HG03469 (cell line): Measurements from ENCODE around the gene RRAS.

ENCODE experiments used
- ATAC-seq: cut with Tn5 transposase; IDR thresholded peaks from one replicate; pipeline ENCODE4 v1.9.1; 2021; ENCODE audit warnings: mild to moderate bottlenecking, moderate library complexity, moderate number of reproducible peaks; ENCODE audit not compliant: unreplicated experiment

The RRAS gene

DNA sequence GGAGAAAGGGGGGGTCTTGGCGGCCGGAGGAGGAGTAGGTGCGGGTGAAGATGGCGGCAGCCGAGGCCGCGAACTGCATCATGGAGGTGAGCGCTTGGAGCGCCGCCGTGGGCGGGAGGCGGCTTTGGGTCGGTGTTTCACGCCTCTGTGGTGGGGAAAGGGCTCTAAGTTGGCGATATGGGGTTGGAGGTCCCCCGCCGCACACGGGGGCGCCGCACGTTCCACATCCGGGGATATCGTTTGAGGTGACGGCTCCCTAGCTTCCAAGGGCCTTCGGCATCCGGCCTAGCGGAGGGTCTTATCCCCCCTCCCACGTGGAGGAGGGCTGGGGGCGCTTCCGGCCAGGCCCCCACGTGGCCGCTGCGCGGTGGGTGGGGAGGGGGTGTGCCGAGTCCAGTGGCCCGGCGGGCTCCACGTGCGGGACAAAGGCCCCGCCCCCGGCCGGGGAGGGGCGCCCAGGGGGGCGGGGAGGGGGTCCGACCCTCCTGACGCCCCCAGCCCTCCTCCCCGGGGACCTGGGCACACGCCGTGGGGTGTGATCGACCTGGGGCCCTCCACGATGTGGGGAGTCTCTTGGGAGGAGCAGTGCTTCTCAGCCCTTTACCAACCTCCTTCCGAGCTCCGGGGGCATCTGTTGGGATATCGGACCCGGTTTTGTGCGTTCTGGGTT lies 37.4 kb upstream of the RRAS start, which contains the start of gene PRMT1:
Gene PRMT1, plus strand, starts transcription at position 41 of the 670 bp plus-strand sequence. Its CDS starts 10 bp downstream, at position 51.
- no peak for ATAC-seq

DNA sequence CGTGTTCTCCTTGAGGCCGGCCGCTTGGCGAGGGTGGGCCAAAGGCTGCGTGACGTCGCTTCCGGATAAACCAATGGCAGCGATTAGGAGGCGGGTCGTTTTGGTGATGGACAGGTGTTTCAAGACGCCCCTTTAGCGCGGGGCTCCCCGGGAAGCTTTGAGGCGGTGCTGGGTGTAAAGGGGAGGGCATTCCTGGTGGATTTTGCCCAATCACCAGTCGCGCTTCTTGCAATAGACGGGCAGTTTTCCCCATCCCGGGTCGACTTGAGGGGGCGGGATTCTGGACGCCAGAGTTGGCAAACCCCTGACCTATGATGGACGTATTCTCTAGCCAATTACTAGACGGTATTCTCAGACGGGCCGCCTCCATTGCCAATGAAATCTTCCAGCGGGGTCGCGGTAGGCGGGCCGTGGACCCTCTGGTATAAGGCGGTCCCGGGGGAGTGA lies 36.9 kb upstream of the RRAS start:
- no peak for ATAC-seq

DNA sequence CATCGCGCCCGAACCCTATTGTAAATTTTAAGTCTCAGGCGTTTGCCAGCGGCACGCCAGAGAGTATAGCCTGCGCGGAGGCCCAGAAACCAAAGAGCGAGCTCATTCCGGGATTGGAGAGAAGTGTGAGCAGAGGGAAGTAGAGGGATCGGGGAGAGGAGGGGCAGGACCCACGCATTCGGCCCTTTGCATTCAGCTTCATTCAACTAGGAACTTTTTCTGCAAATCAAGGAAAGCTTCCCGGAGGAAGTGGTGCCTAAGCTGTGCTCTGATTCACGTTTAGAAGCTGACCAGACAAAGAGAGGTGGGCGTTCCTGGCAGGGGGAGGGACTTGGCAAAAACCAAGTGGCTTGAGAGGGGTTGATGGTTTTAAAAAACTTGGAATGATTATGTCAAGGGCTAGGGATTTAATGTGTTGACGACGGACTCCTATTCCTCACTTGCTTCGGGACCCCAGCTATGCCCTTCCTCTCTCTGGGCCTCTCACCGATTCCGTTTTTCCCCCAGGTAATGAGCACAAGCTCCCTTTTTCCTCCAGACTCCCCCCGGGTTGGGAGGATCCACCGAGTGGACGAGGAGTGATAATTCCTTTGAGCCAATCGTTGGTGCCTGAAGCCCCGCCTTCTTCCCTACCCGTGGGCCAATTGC lies 36.3 kb upstream of the RRAS start:
- peak; percentile 45 for ATAC-seq

DNA sequence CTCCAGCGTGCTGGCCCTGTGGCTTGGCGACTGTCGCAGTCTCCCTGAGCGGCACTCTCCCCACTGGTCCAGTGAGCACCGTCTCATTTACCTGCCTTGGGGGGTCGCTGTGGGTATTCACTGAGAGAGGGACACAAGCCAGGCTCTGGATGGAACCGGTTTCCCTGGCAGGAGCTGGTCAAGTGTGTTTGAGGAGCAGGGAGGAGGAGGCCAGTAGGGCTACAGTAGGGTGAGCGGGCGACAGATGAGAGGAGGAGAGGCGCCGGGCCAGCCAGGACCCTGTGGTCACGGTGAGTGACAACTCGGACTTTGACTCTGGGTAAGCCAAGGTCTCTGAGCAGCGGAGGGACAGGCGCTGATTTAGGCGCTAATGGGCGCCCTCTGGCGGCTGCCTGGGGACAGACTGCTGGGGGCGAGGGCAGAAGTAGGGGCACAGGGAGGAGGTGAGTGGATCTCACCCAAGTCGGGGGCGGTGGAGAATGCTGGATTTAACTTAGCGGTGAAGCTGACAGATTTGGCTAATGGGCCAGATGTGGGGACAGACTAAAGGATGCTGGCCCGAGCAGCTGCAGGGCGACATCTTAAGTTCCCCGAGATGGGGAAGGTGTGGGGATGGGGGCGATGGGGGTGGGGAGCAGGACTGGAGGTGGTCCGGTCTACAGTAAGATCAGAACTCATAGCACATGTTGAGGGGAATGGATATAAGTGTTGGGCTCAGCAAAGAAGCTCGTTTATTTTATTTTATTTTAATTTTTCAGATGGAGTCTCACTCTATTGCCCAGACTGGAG lies 32.4 kb upstream of the RRAS start:
- no peak for ATAC-seq

GRCh38 chr19:49669516-49669915 lies 29.6 kb upstream of the RRAS start:
- no peak for ATAC-seq

DNA sequence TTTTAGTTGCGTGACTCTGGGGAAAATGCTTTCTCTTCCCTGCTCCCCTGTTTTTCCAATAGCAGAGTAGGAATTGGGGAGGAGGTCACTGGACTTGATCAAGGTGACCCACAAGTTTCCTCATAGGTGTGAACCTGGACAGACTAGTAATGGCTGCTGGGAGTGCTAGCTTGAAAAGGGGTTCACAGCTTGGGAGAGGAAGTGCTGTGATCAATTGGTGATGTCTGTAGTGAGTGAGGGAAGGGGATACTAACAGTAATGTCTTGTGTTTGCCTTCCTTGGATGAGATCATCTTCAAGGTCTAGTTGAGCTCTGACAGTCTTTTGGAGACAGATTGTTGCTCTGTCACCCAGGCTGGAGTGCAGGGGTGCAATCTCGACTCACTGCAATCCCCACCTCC lies 27.5 kb upstream of the RRAS start:
- ATAC-seq = no peak

DNA sequence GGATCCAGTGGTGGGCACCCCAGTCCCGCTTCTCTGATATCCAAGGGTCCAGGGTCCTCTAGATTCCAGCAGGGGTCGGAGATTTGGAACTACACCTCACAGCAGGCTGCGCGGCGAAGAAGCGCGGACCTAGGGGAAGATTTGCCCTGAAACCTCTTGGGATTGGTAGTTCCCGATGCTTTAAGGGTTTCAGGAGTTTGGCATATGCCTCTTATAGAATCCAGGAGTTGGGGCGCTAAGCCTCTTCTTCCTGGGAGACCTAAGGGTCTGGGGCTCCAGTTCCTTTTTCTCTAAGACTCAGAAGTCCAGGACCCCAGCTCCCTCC lies 26.1 kb upstream of the RRAS start:
- no peak for ATAC-seq

GRCh38 chr19:49665351-49666119 lies 25.6 kb upstream of the RRAS start, which contains the start of the genes BCL2L12 and IRF3:
Gene BCL2L12, plus strand, starts transcription at chr19:49665933. Its CDS starts 760 bp downstream, at chr19:49666693.
Gene IRF3, minus strand, starts transcription at chr19:49665857. Its CDS starts 1,019 bp downstream, at chr19:49664838.
- ATAC-seq = peak; percentile 61

GRCh38 chr19:49665036-49665350 lies 25.1 kb upstream of the RRAS start:
- ATAC-seq = no peak

- no peak for ATAC-seq
These were observed 24.5 kb upstream of the RRAS start for GRCh38 chr19:49664171-49665035.

DNA sequence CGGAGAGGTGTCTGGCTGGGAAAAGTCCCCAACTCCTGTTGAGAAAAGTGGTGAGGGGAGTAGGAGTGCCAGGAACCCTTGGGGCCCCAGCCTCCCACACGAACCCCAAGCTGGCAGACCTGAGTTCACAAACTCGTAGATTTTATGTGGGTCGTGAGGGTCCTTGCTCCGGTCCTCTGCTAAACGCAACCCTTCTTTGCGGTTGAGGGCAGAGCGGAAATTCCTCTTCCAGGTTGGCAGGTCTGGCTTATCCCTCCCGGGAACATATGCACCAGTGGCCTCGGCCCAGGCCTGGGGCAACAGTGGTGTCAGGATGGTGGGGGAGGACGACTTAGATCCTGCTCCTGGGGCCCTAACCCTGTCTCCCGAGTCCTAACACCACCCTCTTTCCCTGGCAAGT lies 23.3 kb upstream of the RRAS start:
- ATAC-seq = no peak

GRCh38 chr19:49662011-49662410 lies 22.1 kb upstream of the RRAS start:
- ATAC-seq = no peak

GRCh38 chr19:49660338-49660961 lies 20.5 kb upstream of the RRAS start:
- no peak for ATAC-seq

DNA sequence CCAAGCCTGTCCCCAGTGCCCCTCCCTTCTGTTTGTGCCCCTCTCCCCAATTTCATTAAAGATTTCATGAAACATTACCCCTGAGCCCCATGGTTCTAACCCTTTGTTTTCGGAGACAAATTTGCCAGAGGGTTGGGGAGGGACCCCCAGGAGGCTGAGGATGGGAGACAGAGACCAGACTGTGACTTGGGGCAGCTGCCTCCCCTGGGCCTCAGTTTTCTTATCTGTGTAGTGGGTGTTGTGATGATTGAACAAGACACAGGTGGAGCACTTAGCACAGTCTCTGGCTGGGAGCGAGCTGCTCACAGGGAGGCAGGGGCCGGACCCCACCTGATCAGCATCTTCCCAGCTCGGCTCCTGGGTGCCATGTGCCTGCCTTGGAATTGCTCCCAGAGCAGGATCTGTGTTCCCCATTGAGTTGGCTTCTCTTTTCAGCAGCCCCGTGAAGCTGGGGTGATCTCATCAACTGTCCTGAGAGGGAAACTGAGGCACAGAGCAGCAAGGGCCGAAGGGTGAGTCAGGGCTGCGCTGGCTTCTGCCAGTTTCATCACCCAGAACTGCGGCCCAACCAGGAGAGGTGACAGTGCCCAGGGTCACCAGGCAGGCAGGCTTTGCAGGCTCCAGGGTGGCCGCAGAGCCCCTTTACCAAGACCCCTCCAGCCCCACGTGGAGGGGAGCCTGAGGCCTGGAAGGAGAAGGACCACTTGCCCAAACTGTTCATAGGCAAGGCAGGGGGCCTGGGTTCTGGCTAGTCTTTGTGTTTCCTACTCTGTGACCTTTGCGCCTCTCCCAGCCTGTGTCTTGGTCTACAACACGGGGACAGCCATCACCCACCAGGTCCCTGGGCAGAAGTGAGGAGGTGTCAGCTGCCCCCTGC lies 18.9 kb upstream of the RRAS start:
- no peak for ATAC-seq

GRCh38 chr19:49658139-49658517 lies 18.2 kb upstream of the RRAS start:
- no peak for ATAC-seq

DNA sequence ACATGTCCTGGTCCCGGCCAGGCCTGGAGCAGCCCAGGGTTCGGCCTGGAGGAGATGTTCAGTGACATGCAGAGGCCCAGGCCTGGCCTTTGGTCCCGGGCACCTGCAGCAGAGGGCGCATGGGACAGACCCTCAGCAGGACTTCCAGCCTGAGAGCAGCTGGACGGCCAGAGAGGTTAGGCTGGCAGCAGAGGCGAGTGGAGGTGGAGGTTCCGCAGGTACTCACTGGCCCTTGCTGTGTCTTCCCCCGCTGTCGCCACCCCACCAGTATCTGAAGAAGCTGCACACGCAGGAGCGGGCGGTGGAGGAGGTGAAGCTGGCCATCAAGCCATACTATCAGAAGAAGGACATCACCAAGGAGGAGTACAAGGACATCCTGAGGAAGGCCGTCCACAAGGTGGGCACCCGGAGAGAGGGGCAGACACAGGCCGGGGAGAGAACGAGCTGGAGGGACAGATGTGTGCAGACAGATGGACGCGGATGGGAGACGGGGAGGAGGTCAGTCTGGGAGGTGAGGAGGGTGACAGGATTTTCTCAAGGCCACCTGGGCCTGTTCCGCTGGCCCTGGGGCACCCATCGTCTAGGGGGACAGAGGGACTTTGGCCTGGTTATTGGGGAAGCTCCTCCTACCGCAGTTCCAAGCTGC lies 17.7 kb upstream of the RRAS start:
- ATAC-seq = no peak

DNA sequence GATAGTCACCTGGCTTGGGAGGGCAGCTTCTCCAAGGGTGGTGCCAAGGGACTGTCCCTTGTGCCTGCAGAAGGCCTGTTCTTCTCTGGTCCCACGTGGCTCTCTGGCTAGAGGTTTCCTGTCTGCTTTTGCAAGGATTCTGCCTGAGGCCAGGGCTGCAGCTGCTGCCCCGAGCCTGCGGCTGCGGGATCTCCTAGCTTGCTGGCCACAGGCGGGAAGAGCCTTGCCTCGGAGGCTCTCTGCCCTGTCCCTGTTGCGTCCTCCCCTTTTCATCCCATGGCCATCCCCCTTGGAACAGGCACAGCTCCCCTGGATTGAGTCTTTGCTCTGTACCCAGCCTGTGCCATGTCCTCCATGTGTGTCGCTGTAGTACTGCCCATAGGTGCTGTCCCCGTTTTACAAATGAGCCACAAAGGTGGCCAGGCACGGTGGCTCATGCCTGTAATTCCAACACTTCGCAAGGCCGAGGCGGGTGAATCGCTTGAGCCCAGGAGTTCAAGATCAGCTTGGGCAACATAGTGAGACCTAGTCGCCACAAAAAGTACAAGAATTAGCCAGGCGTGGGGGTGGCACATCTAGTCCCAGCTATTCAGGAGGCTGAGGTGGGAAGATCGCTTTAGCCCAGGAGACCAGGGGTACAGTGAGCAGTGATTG lies 16.6 kb upstream of the RRAS start:
- ATAC-seq = no peak
